Measurements from ENCODE around the gene OR2V1.
"Not testable (repeated sequence)": the region's sequence is repeated elsewhere in the genome, so short reads cannot be mapped to it uniquely, and the experiment has no call there.

- TF ChIP-seq POLR2A, CTCF (IDR thresholded peaks at IDR 0.05): not testable (repeated sequence)
Observed at GRCh38 chr5:181169459-181170236, 38.7 kb upstream of the OR2V1 start.
